BE2C (cell line): ENCODE results near the gene ASMTL.

ENCODE experiments used
- DNase-seq: peaks from one replicate; pipeline ENCODE4 v3.0.0-alpha.2; 2020
- H3K27me3 ChIP-seq: fragments of 250-450 bp; sonication (Bioruptor Pico); 2 replicates; pipeline ENCODE4 v1.5.1; 2020; ENCODE audit warnings: mild to moderate bottlenecking
- H3K36me3 ChIP-seq: fragments of 250-450 bp; sonication (Bioruptor Pico); 2 replicates; pipeline ENCODE4 v1.5.1; 2020; ENCODE audit warnings: mild to moderate bottlenecking
- H3K4me1 ChIP-seq: fragments of 250-450 bp; sonication (Bioruptor Pico); 2 replicates; pipeline ENCODE4 v1.5.1; 2020
- H3K4me3 ChIP-seq: 2 replicates; pipeline ENCODE4 v1.5.1; 2011; ENCODE audit warnings: low read depth, low read length
- H3K9me3 ChIP-seq: fragments of 250-450 bp; sonication (Bioruptor Pico); 2 replicates; pipeline ENCODE4 v1.5.1; 2020
- CTCF ChIP-seq: IDR thresholded peaks from 2 replicates; pipeline ENCODE4 v1.5.1; 2012; ENCODE audit warnings: mild to moderate bottlenecking, low read depth, low read length

ASMTL gene

DNA sequence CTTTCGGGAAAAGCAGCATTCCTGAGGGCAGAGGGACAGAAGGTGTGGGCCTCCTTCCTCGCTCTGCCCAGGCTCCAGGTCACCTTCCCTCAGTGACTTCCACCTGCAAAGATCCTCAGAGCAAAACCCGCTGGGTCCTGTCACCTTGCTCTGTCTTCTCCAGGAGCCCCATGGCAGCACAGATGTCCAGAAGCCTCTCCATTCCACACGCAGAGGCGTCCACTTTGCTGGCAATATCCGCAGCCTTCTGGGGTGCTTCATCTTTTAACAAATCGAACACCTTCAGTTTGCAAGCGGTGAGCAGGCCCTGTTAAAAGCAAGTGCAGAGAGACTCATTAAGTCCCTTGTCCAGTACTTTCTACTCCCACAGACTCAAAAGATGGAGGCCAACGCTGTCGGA is 27.3 kb downstream of the ASMTL start:
- DNase-seq = no peak
- no peaks in the 10 kb centered on the region for H3K36me3 ChIP-seq

GRCh38 chrX:1424147-1424851 is 28.4 kb downstream of the ASMTL start:
- DNase-seq = no peak
- Histone ChIP-seq H3K36me3 (no peaks in the 10 kb centered on the region), H3K27me3 (no peaks in the 10 kb centered on the region), H3K4me1 (no peaks in the 10 kb centered on the region), H3K4me3 (no peak overlapping the region), H3K9me3 (no peaks in the 10 kb centered on the region)
- no peak for TF ChIP-seq CTCF

More for the DNA sequence above, 27.3 kb downstream of the ASMTL start:
- Histone ChIP-seq H3K4me3 (no peak overlapping the region), H3K4me1 (no peaks in the 10 kb centered on the region), H3K9me3 (no peaks in the 10 kb centered on the region), H3K27me3 (no peaks in the 10 kb centered on the region)
- no peak for TF ChIP-seq CTCF

DNA sequence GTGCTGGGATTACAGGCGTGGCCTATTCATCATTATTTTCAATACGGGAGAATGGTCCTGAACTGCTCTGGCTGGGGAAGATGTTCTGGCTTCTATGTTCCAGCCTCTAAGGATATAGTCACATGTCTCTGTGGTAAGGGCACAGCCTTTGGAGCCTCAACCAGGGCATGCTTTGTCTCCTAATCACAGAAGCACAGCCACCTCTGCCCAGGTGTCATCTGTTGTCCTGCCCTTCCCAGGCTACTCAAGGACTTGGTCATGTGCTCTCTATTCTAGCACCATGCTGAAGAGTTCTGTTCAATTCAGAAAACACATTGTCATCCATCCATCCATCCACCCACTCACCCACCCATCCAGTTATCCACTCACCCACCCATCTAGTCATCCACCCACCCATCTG is 29.5 kb downstream of the ASMTL start:
- no peak for TF ChIP-seq CTCF
- H3K9me3 ChIP-seq = no peaks in the 10 kb centered on the region; the same call in 1 of the 2 replicates
- H3K4me1 ChIP-seq = no peaks in the 10 kb centered on the region
- H3K4me3 ChIP-seq = no peak overlapping the region
- H3K27me3 ChIP-seq = no peaks in the 10 kb centered on the region
- DNase-seq = no peak
- no peaks in the 10 kb centered on the region for H3K36me3 ChIP-seq

- Histone ChIP-seq H3K27me3 (no peaks in the 10 kb centered on the region), H3K4me3 (no peak overlapping the region), H3K36me3 (no peaks in the 10 kb centered on the region), H3K4me1 (no peaks in the 10 kb centered on the region), H3K9me3 (no peaks in the 10 kb centered on the region; the same call in 1 of the 2 replicates)
- TF ChIP-seq CTCF = no peak
- no peak for DNase-seq
These were observed 30.6 kb downstream of the ASMTL start for GRCh38 chrX:1422135-1422465.

DNA sequence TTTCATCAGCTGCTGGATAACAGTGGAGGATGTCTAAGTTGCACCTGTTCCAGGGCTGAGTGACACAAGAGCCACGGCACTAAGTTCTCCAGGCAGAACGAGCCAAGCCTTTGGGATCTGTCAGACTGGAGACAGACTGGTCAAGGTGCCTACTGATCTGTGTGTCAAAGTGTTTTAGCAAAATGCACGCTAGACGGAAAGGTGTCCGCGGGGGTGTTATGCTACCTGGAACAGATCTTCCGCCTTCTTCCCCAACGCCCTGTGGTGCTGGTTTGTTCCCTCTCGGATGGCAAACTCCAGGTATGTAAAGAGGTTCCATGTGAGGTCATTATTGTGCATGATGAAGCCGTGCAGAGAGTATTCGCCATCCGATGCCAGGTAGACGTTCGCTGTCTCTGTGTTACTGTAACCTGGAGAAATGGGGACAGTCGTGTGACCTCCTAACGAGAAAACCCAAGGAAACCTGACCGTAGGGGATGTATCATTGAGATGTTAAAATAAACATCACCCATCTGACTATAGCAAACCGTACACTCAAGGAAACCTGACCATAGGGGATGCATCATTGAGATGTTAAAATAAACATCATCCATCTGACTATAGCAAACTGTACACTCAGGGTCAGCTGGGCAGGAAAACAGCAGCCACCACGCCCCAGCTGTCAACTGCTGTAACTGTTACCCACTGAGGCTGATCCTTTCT is 31.1 kb downstream of the ASMTL start:
- Histone ChIP-seq H3K27me3 (no peaks in the 10 kb centered on the region), H3K36me3 (no peaks in the 10 kb centered on the region), H3K4me1 (no peaks in the 10 kb centered on the region), H3K4me3 (no peak overlapping the region), H3K9me3 (no peaks in the 10 kb centered on the region; the same call in 1 of the 2 replicates)
- no peak for DNase-seq
- no peak for TF ChIP-seq CTCF

GRCh38 chrX:1420371-1420770 is 32.3 kb downstream of the ASMTL start:
- no peak for TF ChIP-seq CTCF
- Histone ChIP-seq H3K9me3 (no peaks in the 10 kb centered on the region; the same call in 1 of the 2 replicates), H3K4me1 (no peaks in the 10 kb centered on the region), H3K27me3 (no peaks in the 10 kb centered on the region), H3K36me3 (no peaks in the 10 kb centered on the region), H3K4me3 (no peak overlapping the region)
- no peak for DNase-seq
